Duodenal mucosa (tissue), 2 donors: ENCODE results near the gene BASP1.

Source experiments
- H3K27ac ChIP-seq: one replicate; pipeline ENCODE4 v1.7.0; 2013; ENCODE audit warnings: low read depth, low read length
- H3K27me3 ChIP-seq, 2 donors: one replicate each; pipeline ENCODE4 v1.7.0; 2013; ENCODE audit warnings: low read length in 2 of 2, control low read depth in 1 of 2; ENCODE audit not compliant: insufficient read depth in 2 of 2, control insufficient read depth in 1 of 2
- H3K36me3 ChIP-seq, 2 donors: one replicate each; pipeline ENCODE4 v1.7.0; 2013; ENCODE audit warnings: low read length in 2 of 2, control low read depth in 1 of 2; ENCODE audit not compliant: insufficient read depth in 2 of 2, control insufficient read depth in 1 of 2
- H3K4me1 ChIP-seq, 2 donors: one replicate each; pipeline ENCODE4 v1.7.0; 2013; ENCODE audit warnings: low read length in 2 of 2, control low read depth in 1 of 2; ENCODE audit not compliant: insufficient read depth in 2 of 2, control insufficient read depth in 1 of 2
- H3K4me3 ChIP-seq, 2 donors: one replicate each; pipeline ENCODE4 v1.7.0; 2013; ENCODE audit warnings: low read length in 2 of 2, low read depth in 1 of 2
- H3K9ac ChIP-seq, 2 donors: one replicate each; pipeline ENCODE4 v1.7.0; 2013; ENCODE audit warnings: low read length in 2 of 2, low read depth in 1 of 2
- H3K9me3 ChIP-seq, 2 donors: one replicate each; pipeline ENCODE4 v1.7.0; 2013; ENCODE audit warnings: low read length in 2 of 2, control low read depth in 1 of 2; ENCODE audit not compliant: control insufficient read depth in 1 of 2

Gene BASP1

GRCh38 chr5:17279487-17279886, 62.1 kb downstream of the BASP1 start:
- Histone ChIP-seq H3K4me1 (no peaks in the 10 kb centered on the region), H3K36me3 (no peaks in the 10 kb centered on the region), H3K9me3 (no peaks in the 10 kb centered on the region), H3K27me3 (no peaks in the 10 kb centered on the region), H3K4me3 (no peak overlapping the region), H3K27ac (no peak overlapping the region), H3K9ac (no peak overlapping the region)

GRCh38 chr5:17282283-17283120, 65.1 kb downstream of the BASP1 start:
- Histone ChIP-seq H3K27ac (no peak overlapping the region), H3K36me3 (no peaks in the 10 kb centered on the region), H3K27me3 (no peaks in the 10 kb centered on the region), H3K4me1 (no peaks in the 10 kb centered on the region), H3K4me3 (no peak overlapping the region), H3K9me3 (no peaks in the 10 kb centered on the region), H3K9ac (no peak overlapping the region)

DNA sequence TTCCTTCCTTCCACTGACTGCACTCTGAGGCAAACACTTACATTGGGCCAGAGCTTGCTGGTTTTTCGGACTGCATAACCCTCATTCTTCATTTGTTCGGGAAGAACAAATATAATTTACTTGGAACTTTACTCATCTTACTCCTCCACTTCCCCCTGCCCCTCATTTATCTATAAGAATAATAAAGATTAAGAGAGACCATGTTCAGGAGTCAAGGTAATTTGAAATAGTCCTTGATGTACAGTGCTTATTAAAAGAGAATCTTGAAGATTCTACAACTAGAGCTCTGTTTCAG, 65.6 kb downstream of the BASP1 start:
- no peaks in the 10 kb centered on the region for H3K27me3 ChIP-seq
- no peaks in the 10 kb centered on the region for H3K4me1 ChIP-seq
- no peak overlapping the region for H3K4me3 ChIP-seq
- no peak overlapping the region for H3K9ac ChIP-seq
- H3K9me3 ChIP-seq = no peaks in the 10 kb centered on the region
- no peaks in the 10 kb centered on the region for H3K36me3 ChIP-seq
- no peak overlapping the region for H3K27ac ChIP-seq

- H3K36me3 ChIP-seq = no peaks in the 10 kb centered on the region
- no peak overlapping the region for H3K27ac ChIP-seq
- no peaks in the 10 kb centered on the region for H3K27me3 ChIP-seq
- H3K9ac ChIP-seq = no peak overlapping the region
- no peaks in the 10 kb centered on the region for H3K9me3 ChIP-seq
- H3K4me1 ChIP-seq = no peaks in the 10 kb centered on the region
- no peak overlapping the region for H3K4me3 ChIP-seq
Observed at GRCh38 chr5:17287501-17288155, 70.2 kb downstream of the BASP1 start.

GRCh38 chr5:17288570-17288969, 71.1 kb downstream of the BASP1 start:
- Histone ChIP-seq H3K4me3 (no peak overlapping the region), H3K4me1 (no peaks in the 10 kb centered on the region), H3K36me3 (no peaks in the 10 kb centered on the region), H3K9ac (no peak overlapping the region), H3K27me3 (no peaks in the 10 kb centered on the region), H3K9me3 (no peaks in the 10 kb centered on the region), H3K27ac (no peak overlapping the region)

DNA sequence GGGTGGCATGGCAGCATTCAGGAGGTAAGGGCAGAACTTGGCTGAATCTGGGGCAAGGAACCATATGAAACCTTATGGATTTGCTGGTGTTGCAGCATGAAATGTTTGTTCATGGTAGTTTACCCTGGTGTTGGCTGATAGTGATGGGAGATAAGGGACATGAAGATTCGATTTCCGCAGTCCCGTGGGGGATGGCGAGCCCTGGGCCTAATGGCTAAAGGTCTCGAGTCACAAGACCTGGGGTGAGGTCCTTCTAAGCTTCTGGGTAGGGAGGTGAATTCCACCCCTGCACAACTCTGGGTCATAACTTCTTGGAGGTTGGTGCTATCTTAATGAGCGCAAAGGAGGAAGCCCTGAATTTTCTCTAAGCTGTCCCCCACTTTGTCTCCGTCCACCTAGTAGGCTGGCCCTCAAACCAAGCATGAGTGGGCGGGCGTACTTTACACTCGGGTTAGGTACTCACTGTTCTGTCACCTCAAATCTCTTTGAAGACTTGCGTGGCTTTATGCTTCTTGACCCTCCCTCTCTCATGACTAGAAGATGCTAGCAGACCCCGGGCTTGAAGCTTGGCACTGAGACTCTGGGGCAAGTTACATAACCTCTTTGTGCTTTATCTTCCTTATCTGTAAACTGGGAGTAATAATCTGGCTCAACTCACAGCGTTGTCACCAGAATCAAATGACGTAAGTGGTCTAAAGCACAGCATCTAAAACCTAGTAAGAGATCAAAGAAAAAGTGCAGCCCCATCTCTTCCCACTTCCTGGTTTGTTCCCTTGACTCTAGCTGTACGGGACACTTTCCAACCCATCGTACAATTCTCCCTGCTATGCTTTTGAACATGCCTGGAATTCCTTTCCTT, 72.5 kb downstream of the BASP1 start:
- no peaks in the 10 kb centered on the region for H3K27me3 ChIP-seq
- H3K9ac ChIP-seq = no peak overlapping the region
- no peaks in the 10 kb centered on the region for H3K36me3 ChIP-seq
- H3K4me3 ChIP-seq = no peak overlapping the region
- no peaks in the 10 kb centered on the region for H3K9me3 ChIP-seq
- no peak overlapping the region for H3K27ac ChIP-seq
- H3K4me1 ChIP-seq = no peaks in the 10 kb centered on the region

GRCh38 chr5:17290540-17290974, 73.1 kb downstream of the BASP1 start:
- Histone ChIP-seq H3K9ac (no peak overlapping the region), H3K4me1 (no peaks in the 10 kb centered on the region), H3K27me3 (no peaks in the 10 kb centered on the region), H3K36me3 (no peaks in the 10 kb centered on the region), H3K9me3 (no peaks in the 10 kb centered on the region), H3K27ac (no peak overlapping the region), H3K4me3 (no peak overlapping the region)

DNA sequence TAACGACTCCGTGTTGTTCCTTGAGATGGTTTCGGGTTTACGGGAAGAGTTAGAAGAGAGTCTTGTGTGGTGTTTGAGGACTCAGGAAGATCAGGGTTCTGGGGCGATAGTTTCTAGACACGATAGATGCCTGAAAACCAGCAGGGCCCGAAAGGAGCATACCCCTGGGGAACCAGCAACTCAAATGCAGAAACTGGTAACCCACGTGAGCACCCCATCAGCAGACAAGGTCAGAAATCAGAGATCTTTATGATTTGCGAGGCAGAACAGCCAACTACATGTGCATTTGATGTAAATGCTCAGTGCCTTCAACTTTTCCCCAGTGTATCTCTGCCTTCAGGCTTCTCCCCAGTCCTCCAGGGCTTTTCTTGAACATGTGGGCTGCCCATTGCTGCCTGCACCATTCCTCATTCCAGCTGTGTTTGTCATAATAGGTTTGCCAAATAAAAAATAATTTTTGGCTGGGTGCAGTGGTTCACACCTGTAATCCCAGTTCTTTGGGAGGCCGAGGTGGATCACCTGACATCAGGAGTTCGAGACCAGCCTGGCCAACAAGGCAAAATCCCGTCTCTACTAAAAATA, 75.1 kb downstream of the BASP1 start:
- H3K4me1 ChIP-seq = no peaks in the 10 kb centered on the region

GRCh38 chr5:17294639-17295311, 77.3 kb downstream of the BASP1 start:
- no peak overlapping the region for H3K4me3 ChIP-seq
- no peaks in the 10 kb centered on the region for H3K27me3 ChIP-seq
- H3K36me3 ChIP-seq = no peaks in the 10 kb centered on the region
- H3K9me3 ChIP-seq = no peaks in the 10 kb centered on the region
- H3K9ac ChIP-seq = no peak overlapping the region
- H3K27ac ChIP-seq = no peak overlapping the region
- no peaks in the 10 kb centered on the region for H3K4me1 ChIP-seq

More for the DNA sequence above, 75.1 kb downstream of the BASP1 start:
- H3K9ac ChIP-seq = no peak overlapping the region
- H3K9me3 ChIP-seq = no peaks in the 10 kb centered on the region
- H3K27me3 ChIP-seq = no peaks in the 10 kb centered on the region
- no peak overlapping the region for H3K27ac ChIP-seq
- no peaks in the 10 kb centered on the region for H3K36me3 ChIP-seq
- H3K4me3 ChIP-seq = no peak overlapping the region
